Panc1 (cell line): ENCODE results near the gene LYZL2. TPM values are rescaled to one million over a fixed set of nuclear protein-coding genes. Genes with fewer than 3 reads are reported as not detected.
A peak's percentile ranks its signal among the peaks of the same experiment; 100 is the strongest.

ENCODE experiments used
- ATAC-seq: fragments of 200-7000 bp; cut with Tn5 transposase; 2 replicates; pipeline ENCODE4 v1.9.1; 2020; ENCODE audit warnings: mild to moderate bottlenecking, moderate library complexity
- BruUV-seq: library from RNA; stranded (reverse); fragments of 400-500 nt; replicated peaks from 2 replicates; lab custom pipeline; 2021; lab: Mats Ljungman, UMichigan
- CTCF ChIA-PET: fragments of 300-600 bp; sonication (Branson Sonifier 250); formaldehyde crosslinking; loops from one replicate; lab custom pipeline; 2022; ENCODE audit warnings: antibody characterized with exemption; lab: Charles Lee
- POLR2A ChIA-PET: fragments of 300-600 bp; sonication (Branson Sonifier 250); formaldehyde crosslinking; loops from one replicate; lab custom pipeline; 2022; ENCODE audit warnings: antibody characterized with exemption; lab: Charles Lee
- DNase-seq: peaks from one replicate; pipeline ENCODE4 v3.0.0-alpha.2; 2010; ENCODE audit warnings: low read depth, low spot score
- H3K27ac ChIP-seq: 2 replicates; pipeline ENCODE4 v1.5.1; 2011; ENCODE audit warnings: mild to moderate bottlenecking, low read length, inconsistent platforms
- H3K27me3 ChIP-seq: fragments of 200-500 bp; sonication (Bioruptor generic); 2 replicates; pipeline ENCODE4 v1.6.0; 2014; ENCODE audit warnings: low read length, inconsistent platforms; ENCODE audit not compliant: control insufficient read depth, insufficient read depth
- H3K36me3 ChIP-seq: fragments of 200-500 bp; sonication (Bioruptor generic); 2 replicates; pipeline ENCODE4 v1.5.1; 2014; ENCODE audit warnings: inconsistent platforms, mild to moderate bottlenecking, low read length, moderate library complexity; ENCODE audit not compliant: control insufficient read depth, insufficient read depth
- H3K4me1 ChIP-seq: 2 replicates; pipeline ENCODE4 v1.5.1; 2011; ENCODE audit warnings: inconsistent platforms, mild to moderate bottlenecking, low read length, moderate library complexity; ENCODE audit not compliant: control insufficient read depth, insufficient read depth
- H3K4me3 ChIP-seq, 2 experiments: 2 replicates each; pipeline ENCODE4 v1.5.1; 2011 to 2012; ENCODE audit warnings: low read depth in 2 of 2, low read length in 2 of 2, mild to moderate bottlenecking in 2 of 2, inconsistent platforms in 1 of 2, moderate library complexity in 1 of 2
- H3K9me3 ChIP-seq: fragments of 200-500 bp; sonication (Bioruptor generic); 2 replicates; pipeline ENCODE4 v1.5.1; 2014; ENCODE audit warnings: low read depth, mild to moderate bottlenecking, inconsistent platforms, low read length, moderate library complexity; ENCODE audit not compliant: control insufficient read depth, insufficient read depth
- CTCF ChIP-seq: fragments of 450-650 bp; IDR thresholded peaks from 2 replicates; pipeline ENCODE4 v1.5.1; 2017; ENCODE audit warnings: mild to moderate bottlenecking
- POLR2AphosphoS5 ChIP-seq: IDR thresholded peaks from 2 replicates; pipeline ENCODE4 v1.6.1; 2012; ENCODE audit warnings: mild to moderate bottlenecking, low read depth, low read length, moderate library complexity
- REST ChIP-seq, 2 experiments: IDR thresholded peaks; 2 replicates each; pipeline ENCODE4 v1.6.1; 2011 to 2012; ENCODE audit warnings: low read depth in 2 of 2, control low read depth in 1 of 2, low read length in 1 of 2, mild to moderate bottlenecking in 1 of 2, moderate library complexity in 1 of 2; ENCODE audit not compliant: insufficient read depth in 1 of 2
- SIN3A ChIP-seq: IDR thresholded peaks from 2 replicates; pipeline ENCODE4 v1.6.1; 2012; ENCODE audit warnings: low read depth, mild to moderate bottlenecking, low read length, moderate library complexity, borderline replicate concordance; ENCODE audit not compliant: insufficient read depth
- TCF7L2 ChIP-seq: IDR thresholded peaks from 2 replicates; pipeline ENCODE4 v1.6.1; 2011; ENCODE audit warnings: mild to moderate bottlenecking, low read depth, low read length, inconsistent platforms
- in situ Hi-C: cut with HindIII; loops from 2 replicates; pipeline ENCODE4 v1.10.0; 2016; ENCODE audit warnings: low sequenced_read_pairs, low pct_unique_long_range_greater_than_20kb
- intact Hi-C: fragments of 100-400 bp; cut with micrococcal nuclease; formaldehyde crosslinking; loops from one replicate; pipeline ENCODE4 v1.10.0; 2022; ENCODE audit not compliant: unreplicated experiment
- total RNA-seq: library from RNA; stranded (reverse); gene quantifications from one replicate; pipeline ENCODE4 v1.2.1, GENCODE V29; 2021; ENCODE audit not compliant: unreplicated experiment

Gene LYZL2
- total RNA-seq, 1 experiment from 2014 or later, result not detected

- Histone ChIP-seq H3K4me1 (no peaks in the 10 kb centered on the region), H3K9me3 (no peaks in the 10 kb centered on the region), H3K4me3 (no peak overlapping the region), H3K36me3 (no peaks in the 10 kb centered on the region), H3K27me3 (no peaks in the 10 kb centered on the region), H3K27ac (no peak overlapping the region)
- no peak for TF ChIP-seq POLR2AphosphoS5
- intact Hi-C loops (no loop called here), in situ Hi-C loops (no loop called here)
- ChIA-PET CTCF (interaction anchor here (0.6 kb wide), 1 partner anchor 56 kb away, joined by 6 read pairs; no protein-coding TSS in a partner anchor), POLR2A (no interaction called here)
- no peak for DNase-seq
- BruUV-seq, result no TSS peak
- ATAC-seq, result no peak
These were observed 42.0 kb downstream of the LYZL2 start for GRCh38 chr10:30587522-30588031.

GRCh38 chr10:30586828-30587227 lies 42.7 kb downstream of the LYZL2 start:
- Histone ChIP-seq H3K36me3 (no peaks in the 10 kb centered on the region), H3K27me3 (no peaks in the 10 kb centered on the region), H3K4me3 (no peak overlapping the region), H3K9me3 (no peaks in the 10 kb centered on the region), H3K27ac (no peak overlapping the region), H3K4me1 (no peaks in the 10 kb centered on the region)
- CTCF ChIA-PET, result no interaction called here
- intact Hi-C loops (no loop called here), in situ Hi-C loops (no loop called here)
- DNase-seq (no peak), ATAC-seq (no peak)
- POLR2A ChIA-PET, result no interaction called here
- TF ChIP-seq CTCF (no peak), TCF7L2 (no peak), SIN3A (no peak), POLR2AphosphoS5 (no peak), REST (IDR thresholded peaks at IDR 0.05; ENCODE audit: insufficient read depth in 1 of 2, low read depth in 2 of 2, low read length in 1 of 2) (no peak)
- BruUV-seq, result no TSS peak

- in situ Hi-C loops, result no loop called here
- CTCF ChIA-PET, result no interaction called here
These were observed 45.7 kb downstream of the LYZL2 start for GRCh38 chr10:30583778-30584415.

More at GRCh38 chr10:30583778-30584415, 45.7 kb downstream of the LYZL2 start:
- H3K9me3 ChIP-seq, result no peaks in the 10 kb centered on the region
- H3K4me1 ChIP-seq, result no peaks in the 10 kb centered on the region
- no TSS peak for BruUV-seq
- no peaks in the 10 kb centered on the region for H3K27me3 ChIP-seq
- POLR2A ChIA-PET, result interaction anchor here (0.5 kb wide), 1 partner anchor 133 kb away, joined by 4 read pairs; no protein-coding TSS in a partner anchor
- peak overlapping the region; percentile 29 to 60 for H3K4me3 ChIP-seq
- intact Hi-C loops, result no loop called here
- ATAC-seq (peak; percentile 83), DNase-seq (no peak)
- TF ChIP-seq POLR2AphosphoS5, result no peak
- no peak for TF ChIP-seq SIN3A
- TF ChIP-seq CTCF, result no peak
- H3K36me3 ChIP-seq, result no peaks in the 10 kb centered on the region
- no peak overlapping the region; the same call in 1 of the 2 replicates for H3K27ac ChIP-seq
